Aortic smooth muscle cell (primary cell): ENCODE data around the gene MTUS2. TPM values are rescaled to one million over a fixed set of nuclear protein-coding genes. Genes with fewer than 3 reads are reported as not detected.

Experiments used
- total RNA-seq: library from RNA; depleted of rRNA; stranded (reverse); fragments of >200 nt; gene quantifications from 2 replicates; pipeline ENCODE4 v1.2.3, GENCODE V29; 2014

Gene MTUS2
- under 0.01 and 0.25 TPM in 2 replicates for total RNA-seq

GRCh38 chr13:28820099-28821051 is at the start of gene MTUS2:
Gene MTUS2 (plus strand): TSS chr13:28820339.

Other genes with a start within 250 kb of the MTUS2 start
- gene POMP, start 161.2 kb upstream of the MTUS2 start, total RNA-seq: 101 and 113 TPM in 2 replicates
- gene SLC46A3, start 101.4 kb upstream of the MTUS2 start, total RNA-seq: 5.7 and 6.1 TPM in 2 replicates